Neural cell (in vitro differentiated cells): Measurements from ENCODE around the gene PDE10A.
"Not testable (repeated sequence)": the region's sequence is repeated elsewhere in the genome, so short reads cannot be mapped to it uniquely, and the experiment has no call there.

ENCODE experiments used
- CTCF ChIP-seq: fragments of 450-650 bp; IDR thresholded peaks from 2 replicates; pipeline ENCODE4 v1.5.1; 2014; ENCODE audit warnings: antibody characterized with exemption, mild to moderate bottlenecking, moderate library complexity; ENCODE audit not compliant: poor library complexity, severe bottlenecking
- EP300 ChIP-seq: fragments of 450-650 bp; conservative IDR thresholded peaks from 2 replicates; pipeline ENCODE4 v1.6.1; 2014; ENCODE audit warnings: antibody characterized with exemption, mild to moderate bottlenecking, moderate library complexity; ENCODE audit not compliant: poor library complexity, severe bottlenecking
- EZH2 ChIP-seq: fragments of 200-600, 300-800 bp; shearing (Covaris generic), sonication (generic); IDR thresholded peaks from 2 replicates; pipeline ENCODE4 v1.6.1; 2014; ENCODE audit warnings: antibody characterized with exemption, low read length, borderline replicate concordance, mild to moderate bottlenecking; ENCODE audit not compliant: insufficient read depth, poor library complexity, severe bottlenecking
- POLR2AphosphoS5 ChIP-seq: IDR thresholded peaks from 2 replicates; pipeline ENCODE4 v1.6.1; 2012

GRCh38 chr6:165618891-165619290, 44.1 kb downstream of the PDE10A start:
- TF ChIP-seq POLR2AphosphoS5, EZH2, CTCF, EP300: not testable (repeated sequence)
